NCI-H2029 treated with DMSO at 0.1 percent for 48 hours (cell line): ENCODE measurements around the gene BRD1.
"Not testable (repeated sequence)": the region's sequence is repeated elsewhere in the genome, so short reads cannot be mapped to it uniquely, and the experiment has no call there.

Experiments
- DNase-seq: peaks from one replicate; lab custom pipeline; 2025; lab: John Stamatoyannopoulos, UW

The BRD1 gene

DNA sequence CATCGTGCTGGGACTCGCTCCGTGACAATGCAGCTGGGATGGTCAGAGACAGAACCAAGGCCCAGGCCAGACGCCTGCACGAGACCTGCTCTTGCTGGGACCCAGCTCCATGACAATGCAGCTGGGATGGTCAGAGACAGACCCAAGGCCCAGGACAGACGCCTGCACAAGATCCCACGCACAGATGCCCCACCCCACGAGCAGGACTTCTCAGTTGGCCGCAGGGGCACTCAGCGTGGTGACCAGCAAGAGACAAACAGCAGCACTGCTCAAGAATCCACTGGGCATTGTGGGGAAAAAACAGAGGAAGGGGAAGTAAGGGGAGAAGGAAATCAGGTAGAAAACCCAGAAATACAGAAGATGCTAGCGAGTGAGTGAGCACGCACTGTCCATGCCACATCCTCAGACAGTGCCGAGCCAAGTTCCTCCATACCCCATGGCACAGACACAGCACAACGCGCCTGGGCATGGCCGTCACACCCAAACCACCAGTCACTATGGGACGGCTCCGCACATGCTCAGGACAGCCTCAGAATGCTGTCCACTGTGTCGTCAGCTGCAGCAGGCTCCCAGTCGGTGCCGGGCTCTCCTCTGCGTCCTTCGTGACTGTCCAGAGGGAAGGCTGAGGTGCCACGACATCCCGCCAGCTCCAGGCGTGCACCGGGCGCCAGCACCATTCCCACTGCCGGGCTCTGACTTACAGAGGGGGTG, 44.5 kb downstream of the BRD1 start:
- DNase-seq, result no peak

DNA sequence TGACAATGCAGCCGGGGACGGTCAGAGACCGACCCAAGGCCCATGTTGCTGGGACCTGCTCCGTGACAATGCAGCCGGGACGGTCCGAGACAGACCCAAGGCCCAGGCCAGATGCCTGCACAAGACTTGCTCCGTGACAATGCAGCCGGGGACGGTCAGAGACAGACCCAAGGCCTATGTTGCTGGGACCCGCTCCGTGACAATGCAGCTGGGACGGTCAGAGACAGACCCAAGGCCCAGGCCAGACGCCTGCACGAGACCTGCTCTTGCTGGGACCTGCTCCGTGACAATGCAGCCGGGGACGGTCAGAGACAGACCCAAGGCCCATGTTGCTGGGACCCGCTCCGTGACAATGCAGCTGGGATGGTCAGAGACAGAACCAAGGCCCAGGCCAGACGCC, 45.8 kb downstream of the BRD1 start:
- DNase-seq, result not testable (repeated sequence)

DNA sequence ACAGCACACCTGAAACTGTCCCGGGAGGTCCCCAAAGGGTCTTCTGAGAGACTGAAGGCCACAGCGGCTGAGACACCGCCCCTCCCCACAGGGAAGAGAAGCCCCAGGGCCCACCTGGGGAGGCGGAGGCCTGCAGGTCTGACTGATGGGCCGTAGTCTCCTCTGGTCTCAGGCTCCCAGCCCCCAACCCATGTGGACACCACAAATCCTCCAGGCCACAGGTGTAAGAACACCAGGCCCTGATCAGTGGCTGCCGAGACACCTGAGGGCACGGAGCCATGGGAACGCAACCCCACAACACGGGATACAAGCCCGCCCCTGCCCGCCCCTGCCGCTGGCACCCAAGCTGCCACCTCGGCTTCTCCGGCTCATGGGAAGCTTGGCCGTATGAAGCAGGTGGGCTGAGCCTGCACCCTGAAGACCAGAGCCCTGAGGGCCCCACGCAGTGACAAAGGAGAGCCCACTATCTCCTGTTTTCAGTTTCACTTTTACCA, 46.3 kb downstream of the BRD1 start:
- no peak for DNase-seq

DNA sequence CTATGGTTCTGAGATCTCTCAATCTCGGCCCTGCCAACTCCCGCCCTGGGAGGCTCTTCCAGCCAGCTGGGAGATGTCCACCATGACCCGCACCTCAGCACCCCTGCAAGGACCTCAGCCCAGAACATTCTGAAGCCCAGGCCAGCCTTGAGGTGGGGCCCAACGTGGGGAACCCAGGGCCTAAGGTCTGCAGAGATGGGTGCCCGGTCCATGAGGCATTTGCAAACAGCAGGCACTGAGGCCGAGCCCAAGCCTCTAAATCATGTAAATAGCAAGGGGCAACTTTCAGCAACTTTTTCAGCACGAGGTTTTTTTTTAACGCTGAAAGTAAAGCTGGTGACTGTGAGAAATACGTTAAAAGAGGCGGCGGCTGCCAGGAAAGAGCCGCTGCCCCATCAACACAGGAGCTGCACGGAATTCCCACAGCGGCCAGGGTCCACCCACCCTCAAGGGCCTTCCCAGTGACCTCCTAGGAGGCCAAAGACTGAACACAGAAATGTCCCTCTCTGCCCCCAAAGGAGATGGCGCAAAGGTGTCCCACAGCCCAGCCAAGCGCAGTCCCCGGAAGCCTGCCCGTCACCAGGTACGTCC, 46.9 kb downstream of the BRD1 start:
- no peak for DNase-seq

DNA sequence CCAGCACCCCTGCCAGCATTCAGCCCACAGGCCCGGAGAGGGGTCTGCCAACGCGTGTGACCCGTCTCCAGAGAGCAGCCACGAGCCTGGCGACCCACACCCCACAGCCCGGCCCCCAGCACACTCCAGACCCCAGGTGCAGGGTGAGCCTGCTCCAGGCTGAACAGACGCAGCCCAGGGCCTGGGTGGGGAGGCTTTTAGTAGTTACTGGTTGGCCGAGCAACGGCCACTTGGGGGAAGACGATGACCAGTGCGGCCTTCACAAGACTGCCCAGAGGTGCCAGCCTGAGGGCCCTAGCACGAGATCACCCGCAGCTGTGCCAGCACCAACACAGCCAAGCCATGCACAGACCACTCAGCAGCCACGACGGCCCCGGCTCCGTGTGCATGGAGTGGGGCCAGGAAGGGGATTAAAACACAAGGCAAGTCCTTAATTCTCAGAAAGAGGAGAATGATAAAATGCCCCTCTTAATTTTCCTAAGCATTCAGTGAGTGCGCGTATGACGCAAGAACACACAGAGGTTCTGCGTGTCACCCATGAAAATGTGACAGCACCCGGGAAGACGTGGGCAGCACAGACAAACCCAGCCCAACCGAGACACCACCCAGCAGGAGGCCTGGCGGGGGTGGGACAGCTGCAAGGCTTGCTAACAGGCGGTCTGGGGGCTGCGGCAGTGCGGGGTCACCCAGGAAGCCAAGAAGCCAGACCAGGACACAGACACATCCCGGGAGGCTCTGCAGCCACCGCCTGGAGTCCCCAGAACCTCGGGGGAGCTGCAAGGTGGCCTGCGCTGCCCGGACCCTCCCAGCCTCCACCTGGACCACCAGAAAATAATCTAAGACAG, 47.6 kb downstream of the BRD1 start:
- DNase-seq, result no peak

DNA sequence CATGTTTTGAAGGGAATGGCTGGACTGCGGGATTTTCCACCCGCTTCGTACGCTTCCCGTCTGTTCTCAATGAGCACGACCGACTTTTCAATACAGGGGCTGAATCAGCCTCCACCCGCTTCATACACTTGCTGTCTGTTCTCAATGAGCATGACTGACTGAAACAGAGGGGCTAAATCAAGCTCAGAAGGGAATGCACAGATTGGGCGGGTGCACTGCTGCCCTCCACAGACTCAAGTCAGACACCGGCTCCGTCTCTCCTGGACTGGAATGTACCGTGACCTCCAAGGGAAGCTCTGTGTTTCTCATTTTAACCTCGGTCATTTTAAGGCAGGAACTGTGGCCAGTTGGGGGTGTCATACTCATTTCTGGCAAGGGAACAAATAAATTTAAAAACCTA, 48.5 kb downstream of the BRD1 start:
- DNase-seq, result no peak

DNA sequence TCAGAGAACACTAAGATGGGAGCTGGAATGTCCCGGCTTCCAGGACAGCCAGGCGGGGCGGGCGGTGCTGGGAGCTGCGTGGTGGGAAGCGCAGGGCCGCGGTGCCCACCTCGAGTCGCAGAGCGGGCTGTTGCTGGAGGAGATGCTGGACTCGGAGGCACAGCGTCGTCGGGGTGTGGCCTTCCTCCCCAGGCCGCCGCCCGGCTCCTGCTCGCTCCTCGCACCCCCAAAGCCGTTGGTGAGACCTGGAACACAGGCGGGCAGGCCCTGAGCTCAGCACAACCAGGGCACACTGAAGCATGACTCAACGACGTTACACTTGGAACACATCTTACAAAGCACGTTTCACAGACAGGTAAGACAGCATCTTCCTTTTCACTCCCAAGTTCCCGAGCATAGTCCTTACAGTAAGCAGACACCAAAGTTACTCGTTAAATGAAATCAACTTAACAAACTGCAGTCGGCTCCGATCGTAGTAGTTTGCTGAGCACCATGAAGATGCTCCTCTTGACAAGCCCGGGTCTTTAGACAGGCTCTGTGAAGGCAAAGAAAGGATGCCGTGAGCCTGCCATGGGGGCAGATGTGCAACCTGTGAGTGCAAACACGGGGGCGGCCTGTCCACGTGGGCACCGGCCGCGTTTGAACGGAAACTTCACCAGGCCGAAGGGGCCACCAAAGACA, 50.0 kb downstream of the BRD1 start:
- DNase-seq, result no peak

DNA sequence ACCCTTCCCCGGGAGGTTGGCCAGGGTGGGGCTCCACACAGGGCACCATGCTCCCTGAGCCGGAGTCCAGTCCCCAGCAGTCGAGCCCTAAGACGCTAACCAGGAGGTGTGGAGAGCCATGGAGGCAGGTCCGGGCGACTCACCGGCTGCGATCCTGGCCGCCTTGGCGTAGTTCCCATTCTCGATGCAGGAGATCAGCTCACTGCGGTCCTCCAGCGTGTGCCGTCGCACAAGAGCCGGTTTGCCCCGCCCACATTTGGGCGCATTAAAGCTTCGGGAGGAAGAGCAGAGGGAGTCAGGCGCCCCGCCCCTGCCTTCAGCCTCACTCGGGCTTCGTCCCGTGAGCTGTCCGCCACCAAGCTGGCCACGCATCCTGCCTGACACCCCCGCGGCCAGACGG, 50.8 kb downstream of the BRD1 start:
- DNase-seq, result no peak

DNA sequence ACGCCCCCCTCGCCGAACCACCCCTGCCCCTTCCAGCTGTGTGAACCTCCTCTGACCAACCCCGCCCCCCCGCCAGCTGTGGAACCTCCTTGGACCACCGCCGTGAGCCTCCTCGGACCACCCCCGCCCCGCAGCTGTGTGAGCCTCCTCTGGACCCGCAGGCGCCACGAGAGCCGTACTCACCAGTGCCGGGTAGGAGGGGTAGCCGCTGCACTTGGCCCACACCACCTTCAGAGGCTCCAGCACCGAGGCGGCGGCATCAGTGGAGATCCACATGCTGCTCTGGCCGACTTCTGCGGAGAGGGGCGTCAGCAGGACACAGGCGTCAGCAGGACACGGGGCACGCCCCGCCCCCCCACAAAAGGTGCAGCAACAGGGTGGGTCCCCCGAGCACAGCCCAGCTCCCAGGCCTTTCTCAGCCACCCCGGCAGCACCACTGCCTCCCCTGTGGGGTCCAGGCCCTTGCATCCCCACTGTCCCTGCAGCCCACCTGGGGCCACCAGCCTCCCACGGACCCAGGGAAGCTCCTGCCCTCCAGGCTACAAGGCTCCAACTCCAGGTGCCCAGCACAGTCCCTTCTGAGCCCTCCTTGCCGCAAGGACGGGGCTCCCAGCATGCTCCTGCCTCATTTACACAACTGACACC, 51.7 kb downstream of the BRD1 start:
- no peak for DNase-seq

DNA sequence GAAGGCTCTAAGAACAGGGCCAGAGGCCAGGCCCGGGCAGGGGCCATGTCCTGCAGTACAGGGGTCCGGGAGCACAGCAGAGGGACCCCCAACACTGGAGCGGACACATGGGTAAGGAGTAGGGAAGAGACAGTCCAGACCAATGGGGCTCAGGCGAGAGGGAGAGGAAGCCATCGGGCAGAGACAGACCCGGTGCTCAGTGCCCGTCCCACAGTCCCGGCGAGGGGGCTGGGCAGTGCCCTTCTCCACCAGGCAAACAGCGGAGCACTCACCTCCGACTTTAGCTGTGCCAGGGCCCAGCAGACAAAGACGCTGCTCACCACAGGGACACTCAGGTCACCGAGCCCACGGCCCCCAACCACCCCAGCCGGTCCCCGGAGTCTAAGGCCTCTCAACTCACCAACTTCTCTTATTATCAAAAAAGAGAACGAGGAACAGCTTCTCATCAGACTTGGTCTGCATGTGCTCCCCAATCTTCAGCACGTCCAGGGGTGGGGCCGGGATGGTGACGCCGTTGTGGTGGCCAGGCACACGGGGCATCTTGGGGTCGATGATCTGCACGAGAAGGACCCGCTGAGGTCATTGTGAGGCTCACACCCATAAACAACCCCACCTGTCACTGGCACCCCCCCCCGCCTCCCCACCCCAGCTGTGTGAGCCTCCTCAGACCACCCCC, 52.3 kb downstream of the BRD1 start:
- DNase-seq, result no peak

DNA sequence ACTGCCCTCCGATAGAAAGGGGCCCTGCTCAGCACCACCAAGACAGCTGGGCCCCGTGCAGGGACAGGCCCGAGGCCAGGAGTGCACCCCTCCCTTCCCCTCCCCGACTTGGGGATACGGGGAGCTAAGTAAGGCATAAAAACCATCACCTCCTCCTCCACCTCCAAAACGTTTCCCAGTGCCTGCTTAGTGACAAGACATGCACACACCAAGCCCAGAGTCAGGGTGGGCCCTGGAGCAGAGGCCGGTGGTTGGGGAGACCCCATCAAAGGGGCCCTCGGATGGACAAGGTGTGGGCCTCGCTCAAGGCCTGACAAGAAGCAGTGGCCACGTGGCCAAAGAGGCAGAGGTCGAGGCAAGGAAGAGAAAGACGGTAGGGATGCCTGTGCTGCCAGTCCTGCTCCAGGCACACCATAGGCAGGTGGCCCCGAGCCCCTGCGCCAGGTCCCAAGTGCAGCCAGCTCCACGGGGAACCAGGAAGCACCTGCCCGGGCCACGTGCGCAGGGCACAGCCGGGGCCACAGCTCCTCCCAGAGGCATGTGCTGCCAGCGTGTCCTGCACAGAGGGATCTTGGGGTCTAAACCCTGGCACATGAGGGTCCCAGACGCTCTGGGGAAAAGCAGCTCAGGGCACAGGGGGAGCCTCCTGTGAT, 53.0 kb downstream of the BRD1 start:
- DNase-seq, result no peak

DNA sequence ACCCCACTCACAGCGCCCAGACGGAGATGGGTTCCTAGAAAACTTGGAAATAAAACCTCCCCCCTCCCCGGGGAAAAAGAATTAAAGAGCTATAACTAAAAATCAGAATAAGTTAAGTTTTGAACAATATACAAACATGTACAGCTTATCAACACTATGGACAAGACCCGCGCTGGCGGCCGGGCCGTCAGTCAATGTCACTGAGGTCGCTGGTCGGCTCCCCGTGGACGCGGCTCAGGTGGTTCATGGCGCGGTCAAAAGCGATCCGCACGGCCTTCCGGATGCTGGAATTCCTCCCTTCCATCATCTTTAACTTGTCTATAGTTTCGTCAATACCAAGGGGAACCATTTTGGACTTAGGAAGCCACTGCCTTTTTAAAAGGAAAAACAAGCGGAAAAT, 53.6 kb downstream of the BRD1 start:
- no peak for DNase-seq

DNA sequence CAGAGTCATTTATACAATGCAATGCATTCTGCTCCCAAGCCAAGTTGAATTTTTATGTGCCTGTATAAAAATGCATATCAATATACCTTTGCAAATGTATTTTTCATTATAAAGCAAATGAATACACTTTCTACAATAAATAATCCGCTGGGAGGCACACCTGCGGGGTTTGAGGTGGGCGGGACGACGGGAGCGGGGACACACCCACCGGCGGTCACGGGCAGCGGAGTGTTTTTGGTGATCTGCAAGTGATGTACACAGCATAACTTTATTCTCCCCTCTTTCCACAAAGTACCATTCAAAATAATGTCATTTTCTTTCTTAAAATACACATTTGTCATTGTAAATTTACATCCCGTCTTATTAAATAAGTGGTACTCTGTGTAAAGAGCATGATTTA, 54.1 kb downstream of the BRD1 start:
- DNase-seq, result no peak

DNA sequence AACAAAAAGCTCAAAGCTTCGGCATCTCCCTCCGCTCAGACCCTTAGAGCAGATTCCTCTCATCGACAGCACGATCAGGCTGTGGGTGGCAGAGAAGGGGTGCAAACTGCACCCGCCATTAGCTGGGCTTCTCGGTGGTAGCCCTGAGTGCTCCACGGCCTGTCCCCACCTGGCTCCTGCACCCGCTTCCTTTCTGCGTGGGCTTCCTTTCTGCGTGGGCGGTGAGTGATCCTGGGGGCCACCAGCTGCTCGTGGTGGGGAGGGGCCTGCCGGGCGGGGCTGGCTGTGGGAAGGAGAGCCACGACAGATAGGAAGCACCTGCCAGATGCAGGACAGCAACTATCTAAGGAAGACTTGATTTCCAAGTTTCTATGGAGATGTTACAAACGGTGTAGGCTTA, 55.0 kb downstream of the BRD1 start:
- no peak for DNase-seq

DNA sequence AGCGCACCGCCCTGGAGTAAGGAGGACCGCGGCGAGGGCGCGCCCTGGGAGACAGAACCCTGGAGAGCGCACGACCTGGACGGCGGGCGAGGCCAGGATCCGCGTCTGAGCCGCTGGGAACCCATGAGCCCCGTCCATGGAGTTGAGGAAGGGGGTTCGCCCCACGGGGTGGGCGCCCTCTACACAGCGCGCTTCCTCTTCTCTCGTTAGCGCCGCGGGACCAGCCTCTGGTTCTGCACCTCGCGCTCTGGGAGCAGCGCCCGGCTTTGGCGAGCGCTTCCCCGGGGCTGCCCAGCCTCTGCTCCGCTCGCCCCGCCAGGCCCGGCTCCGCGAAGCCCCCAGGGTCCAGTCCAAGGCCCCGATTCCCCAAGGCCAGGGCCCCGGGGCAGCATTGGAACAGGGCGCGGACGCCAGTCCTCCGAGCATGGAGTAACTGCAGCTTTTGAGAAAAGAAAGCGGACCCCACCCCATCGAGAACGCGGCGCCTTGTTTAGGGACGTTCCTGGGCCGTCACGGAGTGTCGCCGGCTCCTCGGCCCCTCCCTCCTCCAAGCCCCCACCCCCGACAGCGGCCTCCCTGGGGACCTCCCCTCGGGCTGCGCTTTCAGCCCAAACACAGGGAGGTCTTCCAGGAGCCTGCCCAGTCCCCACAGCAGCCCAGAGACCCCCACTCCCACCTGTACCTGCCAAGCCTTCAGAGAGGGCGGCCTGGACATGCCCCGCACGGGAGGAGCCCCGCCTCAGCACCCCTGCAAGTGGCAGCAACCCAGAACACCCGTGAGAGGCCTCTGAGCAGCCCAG, 56.2 kb downstream of the BRD1 start:
- DNase-seq, result no peak

DNA sequence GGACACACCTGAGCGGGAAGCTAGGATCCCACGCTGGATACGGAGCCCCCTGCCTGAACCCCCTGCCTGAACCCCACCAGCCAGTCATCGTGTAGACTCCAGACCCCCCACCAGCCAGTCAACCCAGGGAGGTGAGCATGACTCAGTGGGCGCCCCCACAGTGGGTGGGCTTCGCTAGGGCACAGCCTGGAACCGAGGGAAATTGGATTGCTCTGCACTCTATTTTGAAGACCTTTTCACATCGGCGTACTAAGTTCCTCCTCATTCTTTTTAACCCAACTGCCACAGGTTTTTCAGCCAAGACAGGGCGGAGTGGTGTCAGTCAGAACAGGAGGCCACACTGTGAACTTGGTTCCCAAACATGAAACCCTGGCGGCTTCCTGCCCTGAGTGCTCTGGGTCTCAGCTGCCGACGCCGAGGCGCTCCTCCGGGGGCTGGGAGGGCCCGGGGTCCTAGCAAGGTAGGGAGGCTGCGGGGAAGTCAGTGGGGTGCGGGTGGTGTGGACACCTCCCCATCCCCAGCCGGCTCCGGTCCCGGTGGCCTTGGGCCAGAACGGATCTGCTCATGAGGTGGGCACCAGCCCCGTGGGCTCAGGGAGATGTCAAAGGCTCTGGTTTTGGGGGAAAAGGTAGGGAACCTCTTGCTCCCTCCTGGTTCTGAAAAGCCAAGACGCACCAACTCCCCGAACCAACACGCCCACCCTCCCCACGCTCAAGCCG, 57.0 kb downstream of the BRD1 start:
- no peak for DNase-seq

DNA sequence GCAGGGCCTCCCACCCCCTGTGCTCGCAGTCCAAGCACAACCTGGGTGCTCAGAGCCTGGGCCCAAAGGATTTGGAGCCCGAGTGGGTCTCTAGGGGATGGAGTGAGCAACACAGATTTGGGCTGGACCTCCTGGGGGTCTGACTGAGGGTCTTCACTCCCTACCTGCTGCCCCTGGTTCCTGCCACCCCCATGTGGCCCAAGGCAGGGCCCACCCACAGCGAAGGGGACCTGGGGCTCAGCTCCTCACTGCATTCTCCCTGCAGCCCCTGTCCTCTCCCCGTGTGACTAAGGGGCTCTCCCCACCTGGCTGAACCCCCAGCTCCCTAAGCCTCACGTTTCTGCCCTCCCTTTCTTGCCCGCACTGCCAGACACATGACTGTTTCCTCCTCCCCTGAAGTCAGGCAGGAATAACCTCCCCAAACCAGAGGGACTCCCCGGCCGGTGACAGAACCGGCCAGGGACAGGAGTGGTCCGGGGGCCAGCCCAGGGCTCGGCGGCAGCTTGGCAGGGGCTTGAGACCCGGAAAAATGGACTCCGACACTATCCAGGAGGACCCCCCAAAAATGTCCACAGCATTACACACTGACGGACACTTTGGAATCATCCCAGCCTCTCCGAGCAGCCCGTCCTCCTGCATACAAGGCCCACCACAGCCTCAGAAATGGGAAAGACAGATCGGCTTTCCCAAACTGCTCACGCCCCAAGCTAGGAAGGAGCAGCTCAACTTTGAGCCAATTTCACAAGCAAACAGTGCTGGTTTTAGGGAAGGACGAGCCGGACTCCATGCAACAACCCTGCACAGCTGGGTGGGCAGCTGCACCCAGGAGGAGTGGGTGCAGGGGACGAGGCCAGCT, 57.8 kb downstream of the BRD1 start:
- DNase-seq, result no peak

DNA sequence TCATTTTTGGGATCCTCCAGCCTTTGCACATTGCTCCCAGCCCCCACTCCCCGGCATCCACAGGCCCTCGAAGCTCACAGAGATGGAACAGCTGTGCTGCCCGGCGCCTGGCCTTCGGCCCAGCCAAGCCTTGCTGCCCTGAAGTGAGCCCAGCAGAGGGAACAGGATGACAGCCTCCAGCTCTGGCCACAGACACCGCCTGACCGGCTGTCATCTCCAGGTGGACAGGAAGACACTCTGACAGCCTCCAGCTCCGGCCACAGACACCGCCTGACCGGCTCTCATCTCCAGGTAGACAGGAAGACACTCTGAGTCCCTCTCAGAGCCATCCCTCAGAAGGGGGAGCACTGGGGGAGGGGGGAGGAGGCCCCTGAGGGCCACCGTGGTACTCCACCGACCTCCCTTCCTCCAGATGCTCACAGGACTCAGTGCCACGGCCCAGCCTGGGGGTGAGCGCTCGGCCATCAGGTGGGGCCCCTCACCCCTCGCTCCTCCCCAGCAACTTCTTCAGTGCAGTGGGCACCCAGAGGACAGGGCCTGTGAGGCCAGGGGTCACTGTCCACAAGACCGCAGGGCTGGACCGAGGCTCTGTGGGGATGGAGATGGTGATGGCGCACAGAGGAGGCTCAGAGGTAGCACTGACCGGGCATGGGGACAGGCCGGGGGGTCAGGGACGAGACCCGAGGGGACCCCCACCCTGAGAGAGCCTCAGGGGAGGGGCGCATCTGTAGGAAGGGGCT, 58.6 kb downstream of the BRD1 start:
- no peak for DNase-seq
